CD14-positive monocyte (primary cell): ENCODE measurements around the gene ACSF3. TPM values are rescaled to one million over a fixed set of nuclear protein-coding genes. Genes with fewer than 3 reads are reported as not detected.

ENCODE experiments used
- DNase-seq, 3 donors: peaks; one replicate each; pipeline ENCODE4 v3.0.0-alpha.2; 2011 to 2022
- H2AFZ ChIP-seq: 2 replicates; pipeline ENCODE4 v1.6.0; 2012; ENCODE audit warnings: mild to moderate bottlenecking, low read depth, low read length, inconsistent platforms; ENCODE audit not compliant: insufficient read depth, poor library complexity, severe bottlenecking
- H3K27ac ChIP-seq, 2 donors: 1 replicate in 1 of 2; 2 replicates in 1 of 2; pipeline ENCODE4 v1.5.1; 2012 to 2013; ENCODE audit warnings: low read length in 2 of 2, control low read depth in 1 of 2, inconsistent platforms in 1 of 2, low read depth in 1 of 2, mild to moderate bottlenecking in 1 of 2
- H3K27me3 ChIP-seq, 2 donors: one replicate each; pipeline versions ENCODE4 v1.6.0 to v1.6.1; 2011 to 2013; ENCODE audit warnings: low read length in 2 of 2; ENCODE audit not compliant: control insufficient read depth in 2 of 2, insufficient read depth in 2 of 2
- H3K36me3 ChIP-seq, 2 donors: replicated peaks in 1 of 2; 1 replicate in 1 of 2; 2 replicates in 1 of 2; pipeline versions ENCODE4 v1.5.1 to v1.6.1; 2012 to 2013; ENCODE audit warnings: low read length in 2 of 2, control low read depth in 1 of 2, inconsistent platforms in 1 of 2, mild to moderate bottlenecking in 1 of 2; ENCODE audit not compliant: insufficient read depth in 2 of 2, control insufficient read depth in 1 of 2
- H3K4me1 ChIP-seq, 2 donors: 1 replicate in 1 of 2; 2 replicates in 1 of 2; pipeline versions ENCODE4 v1.5.1 to v1.6.1; 2012 to 2013; ENCODE audit warnings: low read length in 2 of 2, control low read depth in 1 of 2, inconsistent platforms in 1 of 2, mild to moderate bottlenecking in 1 of 2, moderate library complexity in 1 of 2; ENCODE audit not compliant: insufficient read depth in 2 of 2, control insufficient read depth in 1 of 2
- H3K4me2 ChIP-seq: replicated peaks from 2 replicates; pipeline ENCODE3; 2012; ENCODE audit warnings: low read length, moderate library complexity, mild to moderate bottlenecking; ENCODE audit not compliant: poor library complexity, severe bottlenecking; ENCODE audit errors: extremely low read depth
- H3K4me3 ChIP-seq, 3 experiments: fragments of 200-600 bp in 1 of 3; sonication (generic) in 1 of 3; replicated peaks in 1 of 3; 1 replicate in 2 of 3; 2 replicates in 1 of 3; pipeline ENCODE4 v1.5.1; 2011 to 2013; ENCODE audit warnings: low read length in 3 of 3, mild to moderate bottlenecking in 3 of 3, control low read depth in 2 of 3, low read depth in 2 of 3, inconsistent platforms in 1 of 3, moderate library complexity in 1 of 3
- H3K79me2 ChIP-seq: 2 replicates; pipeline ENCODE4 v1.6.0; 2012; ENCODE audit warnings: mild to moderate bottlenecking, control low read depth, inconsistent platforms, low read length, moderate library complexity; ENCODE audit not compliant: insufficient read depth
- H3K9ac ChIP-seq: 2 replicates; pipeline ENCODE4 v1.6.0; 2017; ENCODE audit warnings: low read length, mild to moderate bottlenecking; ENCODE audit not compliant: insufficient read depth, poor library complexity, severe bottlenecking
- H3K9me3 ChIP-seq, 2 donors: replicated peaks in 1 of 2; 1 replicate in 1 of 2; 2 replicates in 1 of 2; pipeline versions ENCODE4 v1.5.1 to v1.6.1; 2012 to 2013; ENCODE audit warnings: low read length in 2 of 2, control low read depth in 1 of 2; ENCODE audit not compliant: control insufficient read depth in 1 of 2, insufficient read depth in 1 of 2
- H4K20me1 ChIP-seq: 2 replicates; pipeline ENCODE4 v1.6.0; 2012; ENCODE audit warnings: mild to moderate bottlenecking, low read length, control low read depth, moderate library complexity; ENCODE audit not compliant: insufficient read depth
- H3K27ac Mint-ChIP-seq, 7 donors: one replicate each; pipeline ENCODE4 v1.8.0; 2020; ENCODE audit warnings: mild to moderate bottlenecking in 7 of 7, mixed read lengths in 7 of 7, moderate library complexity in 6 of 7, inconsistent platforms in 2 of 7
- H3K27me3 Mint-ChIP-seq, 3 donors: one replicate each; pipeline ENCODE4 v1.8.0; 2021 to 2022; ENCODE audit warnings: low read depth in 3 of 3, mild to moderate bottlenecking in 3 of 3, mixed read lengths in 3 of 3, moderate library complexity in 3 of 3, inconsistent platforms in 1 of 3
- H3K36me3 Mint-ChIP-seq, 2 donors: one replicate each; pipeline ENCODE4 v1.8.0; 2020; ENCODE audit warnings: mixed read lengths in 2 of 2, inconsistent platforms in 1 of 2, mild to moderate bottlenecking in 1 of 2
- H3K4me1 Mint-ChIP-seq: one replicate; pipeline ENCODE4 v1.8.0; 2020; ENCODE audit warnings: mild to moderate bottlenecking, mixed read lengths
- H3K4me3 Mint-ChIP-seq, 2 donors: one replicate each; pipeline ENCODE4 v1.8.0; 2020; ENCODE audit warnings: mild to moderate bottlenecking in 2 of 2, mixed read lengths in 2 of 2, moderate library complexity in 1 of 2
- H3K9me3 Mint-ChIP-seq, 7 donors: one replicate each; pipeline ENCODE4 v1.8.0; 2020 to 2022; ENCODE audit warnings: mixed read lengths in 7 of 7, mild to moderate bottlenecking in 6 of 7, moderate library complexity in 6 of 7, inconsistent platforms in 2 of 7
- WGBS: methylation state at CpG from one replicate; pipeline ENCODE4 v1.1.5; 2013; ENCODE audit warnings: missing lambda C conversion rate; ENCODE audit not compliant: insufficient coverage; 5-methylcytosine and 5-hydroxymethylcytosine counted together
- intact Hi-C, 2 donors: fragments of 100-400 bp; cut with micrococcal nuclease; formaldehyde crosslinking; loops; one replicate each; pipeline versions ENCODE4 v1.15.0 to v1.15.1; 2023
- polyA plus RNA-seq, 3 donors: library from polyadenylated mRNA; depleted of rRNA in 1 of 3; unstranded in 2 of 3; stranded (reverse) in 1 of 3; fragments of 300-500 nt in 2 of 3; fragments of >200 nt in 1 of 3; fragmentation: Illumina TruSeq in 2 of 3; gene quantifications; 1 replicate in 2 of 3; 2 replicates in 1 of 3; pipeline ENCODE4 v1.2.3, GENCODE V29; 2012 to 2021
- TF ChIP-seq, protein P1 (sequence below): fragments of 200-600 bp; IDR thresholded peaks from one replicate; pipeline ENCODE4 v1.8.0; 2022; ENCODE audit warnings: antibody characterized with exemption, mild to moderate bottlenecking

The ACSF3 gene
- polyA plus RNA-seq, 3 donors = 23.5 to 26.7 (median 26.4) TPM

DNA sequence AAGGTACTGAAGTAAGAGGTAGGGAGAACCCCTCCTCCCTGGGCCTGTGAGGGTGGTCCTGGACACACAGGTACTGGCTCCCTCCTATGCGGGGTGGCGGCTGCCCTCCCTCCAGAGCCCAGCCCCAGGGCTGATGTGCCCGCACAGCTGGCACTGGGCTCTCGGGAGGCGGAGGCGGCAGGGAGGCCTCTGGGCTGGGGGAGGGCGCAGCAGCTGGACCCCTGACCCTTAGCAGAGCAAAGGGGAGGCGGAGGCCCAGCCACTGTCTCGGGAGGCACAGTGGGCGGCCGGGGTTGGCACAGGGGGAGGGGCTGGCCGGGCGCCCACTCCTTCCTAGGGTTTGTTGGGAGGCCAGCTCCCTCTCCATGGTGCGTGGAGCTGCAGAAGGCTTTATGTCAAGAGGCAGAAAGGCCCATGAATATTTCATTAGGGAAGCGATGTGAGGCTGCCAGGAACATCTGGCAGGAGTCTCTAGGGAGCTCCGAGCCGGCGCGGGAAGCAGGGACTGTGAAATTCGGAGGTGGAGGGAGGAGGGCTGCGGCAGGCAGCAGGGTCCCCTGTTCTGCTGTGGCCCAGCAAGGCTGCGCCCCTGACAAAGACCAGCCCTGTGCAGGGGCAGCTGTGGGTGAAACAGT, 44.1 kb upstream of the ACSF3 start:
- Histone ChIP-seq H4K20me1 (no peaks in the 10 kb centered on the region), H2AFZ (no peak overlapping the region), H3K27me3 (no peaks in the 10 kb centered on the region), H3K27ac (no peak overlapping the region), H3K4me1 (peaks cover 8 to 23% of the 10 kb centered on the region in 2 donors), H3K4me2 (no peak overlapping the region), H3K9ac (no peak overlapping the region), H3K79me2 (peaks cover 6% of the 10 kb centered on the region), H3K9me3 (no peaks in the 10 kb centered on the region), H3K4me3 (no peak overlapping the region), H3K36me3 (no peaks in the 10 kb centered on the region)
- Mint-ChIP-seq H3K9me3 (peaks cover 0 to 3% (median 1%) of the 10 kb centered on the region in 7 donors), H3K27me3 (peaks cover 3 to 13% (median 6%) of the 10 kb centered on the region in 3 donors), H3K4me3 (no peak overlapping the region), H3K27ac (no peak overlapping the region), H3K4me1 (peaks cover 10% of the 10 kb centered on the region), H3K36me3 (no peaks in the 10 kb centered on the region)
- WGBS = 90% methylated on average over 20 of the region's 22 CpGs
- no peak for DNase-seq
- intact Hi-C loops = no loop called here
- TF ChIP-seq, protein P1, sequence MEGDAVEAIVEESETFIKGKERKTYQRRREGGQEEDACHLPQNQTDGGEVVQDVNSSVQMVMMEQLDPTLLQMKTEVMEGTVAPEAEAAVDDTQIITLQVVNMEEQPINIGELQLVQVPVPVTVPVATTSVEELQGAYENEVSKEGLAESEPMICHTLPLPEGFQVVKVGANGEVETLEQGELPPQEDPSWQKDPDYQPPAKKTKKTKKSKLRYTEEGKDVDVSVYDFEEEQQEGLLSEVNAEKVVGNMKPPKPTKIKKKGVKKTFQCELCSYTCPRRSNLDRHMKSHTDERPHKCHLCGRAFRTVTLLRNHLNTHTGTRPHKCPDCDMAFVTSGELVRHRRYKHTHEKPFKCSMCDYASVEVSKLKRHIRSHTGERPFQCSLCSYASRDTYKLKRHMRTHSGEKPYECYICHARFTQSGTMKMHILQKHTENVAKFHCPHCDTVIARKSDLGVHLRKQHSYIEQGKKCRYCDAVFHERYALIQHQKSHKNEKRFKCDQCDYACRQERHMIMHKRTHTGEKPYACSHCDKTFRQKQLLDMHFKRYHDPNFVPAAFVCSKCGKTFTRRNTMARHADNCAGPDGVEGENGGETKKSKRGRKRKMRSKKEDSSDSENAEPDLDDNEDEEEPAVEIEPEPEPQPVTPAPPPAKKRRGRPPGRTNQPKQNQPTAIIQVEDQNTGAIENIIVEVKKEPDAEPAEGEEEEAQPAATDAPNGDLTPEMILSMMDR = no peak

- TF ChIP-seq, protein P1 = no peak
- H3K79me2 ChIP-seq = peaks cover 6% of the 10 kb centered on the region
- no peaks in the 10 kb centered on the region for H3K9me3 ChIP-seq
- no peak overlapping the region for H3K9ac ChIP-seq
- H2AFZ ChIP-seq = no peak overlapping the region
- H3K36me3 Mint-ChIP-seq = no peaks in the 10 kb centered on the region
- no peak for DNase-seq
- H3K4me1 Mint-ChIP-seq = peaks cover 10% of the 10 kb centered on the region
- H3K27ac ChIP-seq = no peak overlapping the region
- no peak overlapping the region for H3K4me3 ChIP-seq
- H3K27me3 Mint-ChIP-seq = peaks cover 3 to 14% (median 6%) of the 10 kb centered on the region in 3 donors
- H3K27me3 ChIP-seq = no peaks in the 10 kb centered on the region
- no peaks in the 10 kb centered on the region for H3K36me3 ChIP-seq
- H3K27ac Mint-ChIP-seq = no peak overlapping the region
- H3K9me3 Mint-ChIP-seq = peaks cover 0 to 3% (median 1%) of the 10 kb centered on the region in 7 donors
- H3K4me3 Mint-ChIP-seq = no peak overlapping the region
- WGBS = 96% methylated on average over 17 of the region's 21 CpGs
- H3K4me2 ChIP-seq = no peak overlapping the region
- H4K20me1 ChIP-seq = no peaks in the 10 kb centered on the region
- peaks cover 8 to 23% of the 10 kb centered on the region in 2 donors for H3K4me1 ChIP-seq
- intact Hi-C loops = no loop called here
Observed at GRCh38 chr16:89050119-89050867, 43.4 kb upstream of the ACSF3 start.
